Ureter (tissue), 1 donor: Measurements from ENCODE around the gene SLMAP. TPM values are rescaled to one million over a fixed set of nuclear protein-coding genes. Genes with fewer than 3 reads are reported as not detected.

Experiments used
- DNase-seq: peaks from one replicate; pipeline ENCODE4 v3.0.0-alpha.2; 2020; ENCODE audit warnings: low spot score
- total RNA-seq: library from RNA; stranded (reverse); gene quantifications from one replicate; pipeline ENCODE4 v1.2.4, GENCODE V29; 2023
- donor health status: DM: yes; HTN: yes; CAD: no.

Gene SLMAP
- total RNA-seq, 1 donor from 2014 or later, result 159 TPM

DNA sequence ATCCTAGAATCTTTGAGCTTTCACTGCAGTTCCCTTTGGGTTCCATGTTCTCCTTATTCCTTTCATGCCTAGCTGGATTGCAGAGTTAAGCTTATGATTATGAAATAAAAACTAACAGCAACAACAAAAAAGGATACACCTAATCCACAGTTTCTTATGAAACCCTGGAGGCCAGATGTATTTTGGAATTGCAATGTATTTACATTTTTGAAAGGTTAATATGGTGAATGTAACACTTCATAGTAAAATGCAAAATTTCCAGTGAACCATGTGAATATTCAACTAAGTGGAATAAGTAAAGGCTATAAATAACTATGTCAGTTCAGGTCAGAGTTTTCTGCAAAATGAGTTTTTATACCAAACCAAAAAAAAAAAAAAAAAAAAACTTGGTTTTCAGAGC, 186.3 kb downstream of the SLMAP start:
- peak; percentile 7 for DNase-seq

DNA sequence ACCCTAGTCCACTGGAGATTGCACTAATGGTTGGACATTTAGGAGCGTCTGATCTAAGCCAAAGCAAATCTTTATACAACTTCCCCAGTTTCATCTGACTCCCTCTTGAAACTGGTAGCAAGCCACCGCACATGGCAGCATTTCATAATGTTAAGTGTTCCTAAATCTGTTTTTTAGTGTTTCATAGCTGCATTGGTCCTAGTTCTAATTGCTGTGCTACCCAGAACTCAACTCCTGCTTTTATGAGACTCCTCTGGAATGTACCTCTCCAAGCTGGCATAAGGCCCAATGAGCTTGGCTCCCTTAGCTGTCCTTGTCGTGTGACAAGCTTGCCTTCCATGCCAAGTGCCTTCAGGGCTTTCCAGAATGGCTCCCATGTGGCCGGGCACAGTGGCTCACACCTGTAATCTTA, 186.8 kb downstream of the SLMAP start:
- DNase-seq, result peak; percentile 51

- DNase-seq, result peak; percentile 43
These were observed 187.7 kb downstream of the SLMAP start for GRCh38 chr3:57943525-57944495.

GRCh38 chr3:57946970-57947381, 190.9 kb downstream of the SLMAP start:
- DNase-seq, result no peak

DNA sequence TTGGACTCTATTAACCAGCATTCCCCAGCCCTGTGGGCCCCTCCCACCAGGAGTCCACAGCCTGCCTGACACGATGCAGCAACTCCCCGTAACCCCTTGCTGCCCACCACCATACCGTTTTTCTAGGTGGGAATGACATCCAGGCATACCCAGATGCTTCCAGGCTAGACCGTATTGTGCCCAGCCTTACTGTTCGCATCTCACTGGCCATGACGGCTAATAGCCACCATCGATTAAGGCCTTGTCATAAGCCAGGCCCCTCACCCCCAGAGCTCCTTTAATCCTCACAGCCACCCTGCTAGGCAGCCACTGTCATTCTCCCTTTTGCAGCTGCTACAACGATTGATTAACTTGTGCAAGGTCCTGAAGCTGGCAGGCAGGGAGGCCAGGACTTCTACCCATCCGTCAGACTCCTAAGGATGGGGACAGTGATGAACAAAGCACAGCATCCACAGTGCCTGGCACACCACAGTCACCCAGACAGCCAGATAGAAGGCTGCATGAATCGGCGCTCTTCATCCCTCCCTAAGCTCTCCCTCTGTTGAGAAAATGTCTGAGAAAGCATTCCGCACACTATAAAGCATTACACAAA, 192.1 kb downstream of the SLMAP start:
- no peak for DNase-seq

GRCh38 chr3:57948781-57949242, 192.7 kb downstream of the SLMAP start:
- DNase-seq, result no peak

DNA sequence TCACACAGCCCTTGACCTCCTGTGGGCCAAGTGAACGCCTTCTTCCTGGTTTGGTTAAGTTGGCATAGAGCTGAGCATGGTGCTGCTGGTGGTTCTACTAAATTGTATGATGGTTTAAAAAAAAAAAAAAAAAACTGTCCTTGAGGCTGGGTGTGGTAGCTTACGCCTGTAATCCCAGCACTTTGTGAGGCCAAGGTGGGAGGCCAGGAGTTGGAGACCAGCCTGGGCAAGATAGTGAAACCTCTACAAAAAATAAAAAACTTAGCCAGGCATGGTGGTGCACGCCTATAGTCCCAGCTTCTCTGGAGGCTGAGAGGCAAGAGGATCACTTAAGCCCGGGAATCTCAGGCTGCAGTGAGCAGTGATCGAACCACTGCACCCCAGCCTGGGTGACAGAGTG, 193.2 kb downstream of the SLMAP start:
- DNase-seq, result no peak

- no peak for DNase-seq
These were observed 193.9 kb downstream of the SLMAP start for GRCh38 chr3:57949785-57950615.

DNA sequence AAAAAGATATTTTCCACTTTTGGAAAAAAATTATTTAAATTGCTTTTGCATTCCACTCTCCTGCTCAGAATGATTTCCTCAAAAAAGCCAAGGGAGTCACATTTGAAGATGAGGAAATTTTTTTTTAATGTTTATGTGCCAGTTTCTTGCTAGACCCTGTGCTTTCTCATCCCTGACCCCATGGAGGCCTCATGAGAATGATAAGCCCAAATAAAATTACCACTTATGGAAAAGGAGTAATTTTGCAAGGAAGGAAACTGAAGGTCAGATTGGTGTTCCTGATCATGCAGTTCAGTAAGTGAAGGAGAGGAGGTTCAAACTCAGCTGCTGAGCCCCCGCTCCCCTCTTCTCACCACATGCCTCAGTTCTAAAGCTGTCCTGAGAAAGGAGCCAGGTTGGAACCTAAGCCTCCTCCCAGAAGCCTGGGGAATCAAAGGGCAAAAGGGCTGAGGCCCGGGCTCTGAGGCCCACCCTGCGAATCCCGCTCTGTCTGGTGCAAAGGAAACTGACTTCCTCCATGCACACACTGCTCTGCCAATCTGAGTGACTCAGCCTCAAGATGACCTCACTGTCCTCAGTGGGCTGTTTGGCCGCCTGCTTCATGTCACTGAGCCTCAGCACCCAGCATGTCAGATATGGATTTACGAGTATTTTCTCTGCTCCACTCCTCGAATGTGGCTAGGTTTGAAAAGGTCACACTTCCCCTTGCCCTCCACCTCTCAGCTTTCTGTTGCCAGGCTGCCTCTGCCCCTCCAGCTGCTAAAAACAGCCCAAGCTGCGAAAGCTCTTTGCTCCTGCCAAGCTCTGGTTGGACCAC, 195.2 kb downstream of the SLMAP start:
- DNase-seq, result peak; percentile 82

- DNase-seq, result peak; percentile 79
These were observed 196.1 kb downstream of the SLMAP start for GRCh38 chr3:57952208-57952631.

GRCh38 chr3:57952651-57953050, 196.5 kb downstream of the SLMAP start:
- no peak for DNase-seq

DNA sequence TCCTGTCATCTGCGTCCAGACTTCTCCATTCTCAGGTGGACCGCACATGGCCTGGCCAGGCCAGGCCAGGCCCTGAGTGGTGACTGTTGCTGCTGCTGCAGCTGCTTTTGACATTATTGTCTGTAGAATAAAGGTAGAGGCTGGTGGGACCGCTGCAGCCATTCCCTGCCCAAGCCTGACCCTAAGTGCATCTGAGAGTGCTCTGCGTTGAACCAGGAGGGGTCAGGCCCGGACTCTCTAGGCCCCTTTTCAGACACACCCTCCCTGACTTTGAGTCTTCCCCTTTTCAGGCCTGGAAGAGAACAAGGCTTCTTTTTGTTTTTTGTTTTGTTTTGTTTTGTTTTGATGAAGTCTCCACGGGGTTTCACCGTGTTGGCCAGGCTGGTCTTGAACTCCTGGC, 197.5 kb downstream of the SLMAP start:
- no peak for DNase-seq

DNA sequence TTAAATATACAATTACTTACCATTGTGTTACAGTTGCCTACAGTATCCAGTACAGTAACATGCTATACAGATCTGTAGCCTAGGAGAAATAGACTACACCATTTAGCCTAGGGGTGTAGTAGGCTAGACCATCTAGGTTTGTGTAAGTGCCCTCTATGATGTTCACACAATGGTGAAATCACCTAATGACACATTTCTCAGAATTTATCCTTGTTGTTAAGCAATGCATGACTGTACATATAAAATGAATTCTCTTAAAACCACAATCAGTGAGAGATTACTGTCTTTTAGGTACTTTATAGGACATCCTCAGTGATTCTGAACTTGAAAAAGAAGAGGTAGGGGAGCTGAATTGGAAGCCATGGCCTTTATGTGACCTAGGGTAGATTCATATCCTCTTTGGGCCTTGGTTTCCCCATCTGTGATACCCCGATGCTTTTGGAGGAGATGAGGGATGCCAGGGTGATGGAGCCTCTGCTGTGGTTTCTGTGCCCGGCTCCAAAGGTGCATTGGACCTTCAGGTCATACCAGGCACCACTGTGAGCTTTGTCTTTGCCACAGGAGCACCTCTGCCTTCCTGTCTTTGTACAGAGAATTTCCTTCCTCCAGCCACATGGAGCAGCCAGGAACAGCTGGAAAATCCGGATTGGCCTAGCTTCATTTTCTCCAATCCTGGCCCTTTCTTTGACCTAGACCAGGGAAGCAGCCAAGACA, 200.2 kb downstream of the SLMAP start:
- no peak for DNase-seq

DNA sequence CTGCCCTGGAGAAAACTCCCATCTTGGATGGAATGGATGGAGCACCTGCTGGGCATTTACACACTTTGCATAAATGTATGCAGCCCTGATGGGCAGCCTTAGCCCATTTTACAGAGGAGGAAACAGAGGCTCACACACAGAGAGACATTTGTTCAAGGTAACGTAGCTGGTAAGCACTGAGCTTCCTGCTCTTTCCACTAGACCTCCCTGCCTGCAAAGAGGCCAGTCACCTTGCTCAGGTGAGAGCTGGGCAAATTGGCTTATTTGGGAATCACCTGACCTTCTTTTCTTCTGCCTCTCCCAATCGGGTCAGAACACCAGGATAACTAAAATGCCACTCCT, 200.7 kb downstream of the SLMAP start:
- no peak for DNase-seq

- DNase-seq, result no peak
These were observed 201.7 kb downstream of the SLMAP start for GRCh38 chr3:57957824-57958223.

GRCh38 chr3:57958642-57959422, 202.7 kb downstream of the SLMAP start:
- DNase-seq, result peak; percentile 69

- DNase-seq, result peak; percentile 65
These were observed 203.5 kb downstream of the SLMAP start for GRCh38 chr3:57959423-57960173.

GRCh38 chr3:57960174-57960505, 204.0 kb downstream of the SLMAP start:
- DNase-seq, result no peak

DNA sequence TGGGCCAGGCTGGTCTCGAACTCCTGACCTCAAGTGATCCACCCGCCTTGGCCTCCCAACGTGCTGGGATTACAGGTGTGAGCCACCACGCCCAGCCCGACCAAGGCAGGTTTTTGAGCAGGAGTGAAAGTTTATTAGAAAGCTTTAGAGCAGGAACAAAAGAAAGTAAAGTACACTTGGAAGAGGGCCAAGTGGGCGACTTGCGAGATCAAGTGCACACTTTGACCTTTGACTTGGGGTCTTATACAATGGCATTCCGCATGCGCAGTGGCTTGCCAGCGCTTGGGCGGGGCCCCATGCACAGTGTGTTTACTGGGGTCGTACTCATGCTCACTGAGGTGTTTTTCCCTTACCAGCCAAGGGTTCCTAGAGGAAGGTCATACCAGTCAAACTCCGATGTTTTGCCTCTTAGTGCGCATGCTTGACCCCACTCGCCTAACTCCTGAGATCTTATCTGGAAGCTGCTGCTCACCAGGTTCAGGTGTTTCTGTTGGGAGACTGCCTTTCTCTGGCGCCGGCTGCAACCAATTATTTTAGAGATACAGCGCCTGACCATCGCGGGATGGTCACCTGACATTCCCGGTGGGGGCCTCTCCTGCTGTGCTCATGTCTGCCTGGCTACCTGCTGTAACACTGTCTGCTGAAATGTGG, 205.2 kb downstream of the SLMAP start:
- DNase-seq, result no peak
